ENCODE measurements around the gene SCD. TPM values are rescaled to one million over a fixed set of nuclear protein-coding genes. Genes with fewer than 3 reads are reported as not detected.
A peak's percentile ranks its signal among the peaks of the same experiment; 100 is the strongest.

SCD gene
- total RNA-seq, 2 experiments from 2014 or later, result 198 to 202 TPM

DNA sequence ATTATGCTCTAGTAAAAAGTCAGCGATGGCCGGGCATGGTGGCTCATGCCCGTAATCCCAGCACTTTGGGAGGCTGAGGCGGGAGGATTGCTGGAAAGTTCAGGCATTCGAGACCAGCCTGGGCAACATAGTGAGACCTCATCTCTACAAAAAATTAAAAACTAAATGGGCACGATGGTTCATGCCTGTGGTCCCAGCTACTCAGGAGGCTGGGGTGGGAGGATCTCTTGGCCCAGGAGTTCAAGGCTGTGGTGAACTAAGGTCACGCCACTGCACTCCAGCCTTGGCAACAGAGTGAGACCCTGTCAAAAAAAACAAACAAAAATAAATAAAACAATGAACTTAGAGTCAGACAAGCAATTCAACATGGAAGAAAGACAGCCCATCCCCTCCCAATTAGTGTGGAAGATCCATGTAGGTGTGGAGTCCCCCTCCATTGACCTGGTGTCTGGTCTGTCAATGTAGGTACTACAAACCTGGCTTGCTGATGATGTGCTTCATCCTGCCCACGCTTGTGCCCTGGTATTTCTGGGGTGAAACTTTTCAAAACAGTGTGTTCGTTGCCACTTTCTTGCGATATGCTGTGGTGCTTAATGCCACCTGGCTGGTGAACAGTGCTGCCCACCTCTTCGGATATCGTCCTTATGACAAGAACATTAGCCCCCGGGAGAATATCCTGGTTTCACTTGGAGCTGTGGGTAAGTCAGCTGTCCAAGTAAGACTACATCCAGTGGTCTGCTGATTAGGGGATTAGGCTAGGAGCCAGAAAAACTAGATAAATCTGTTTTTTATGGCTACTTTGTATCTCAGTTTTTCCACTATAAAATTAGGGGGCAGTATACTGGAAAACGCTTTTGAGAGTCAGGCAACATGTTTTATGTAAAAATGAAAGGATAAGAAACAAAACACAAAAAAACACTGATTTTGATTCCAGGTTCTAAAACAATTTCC lies 9.3 kb downstream of the SCD start:
- ChIA-PET CTCF (no interaction called here), POLR2A (no interaction called here)
- DNase-seq, result no peak
- H3K9me3 Mint-ChIP-seq, result no peaks in the 10 kb centered on the region
- H3K27me3 Mint-ChIP-seq, result no peaks in the 10 kb centered on the region
- peaks cover 57% of the 10 kb centered on the region for H3K4me1 Mint-ChIP-seq
- no peak overlapping the region for H3K4me3 Mint-ChIP-seq
- H3K36me3 Mint-ChIP-seq (ENCODE audit: low read depth), result peaks cover 92% of the 10 kb centered on the region
- no peak overlapping the region for H3K27ac Mint-ChIP-seq

DNA sequence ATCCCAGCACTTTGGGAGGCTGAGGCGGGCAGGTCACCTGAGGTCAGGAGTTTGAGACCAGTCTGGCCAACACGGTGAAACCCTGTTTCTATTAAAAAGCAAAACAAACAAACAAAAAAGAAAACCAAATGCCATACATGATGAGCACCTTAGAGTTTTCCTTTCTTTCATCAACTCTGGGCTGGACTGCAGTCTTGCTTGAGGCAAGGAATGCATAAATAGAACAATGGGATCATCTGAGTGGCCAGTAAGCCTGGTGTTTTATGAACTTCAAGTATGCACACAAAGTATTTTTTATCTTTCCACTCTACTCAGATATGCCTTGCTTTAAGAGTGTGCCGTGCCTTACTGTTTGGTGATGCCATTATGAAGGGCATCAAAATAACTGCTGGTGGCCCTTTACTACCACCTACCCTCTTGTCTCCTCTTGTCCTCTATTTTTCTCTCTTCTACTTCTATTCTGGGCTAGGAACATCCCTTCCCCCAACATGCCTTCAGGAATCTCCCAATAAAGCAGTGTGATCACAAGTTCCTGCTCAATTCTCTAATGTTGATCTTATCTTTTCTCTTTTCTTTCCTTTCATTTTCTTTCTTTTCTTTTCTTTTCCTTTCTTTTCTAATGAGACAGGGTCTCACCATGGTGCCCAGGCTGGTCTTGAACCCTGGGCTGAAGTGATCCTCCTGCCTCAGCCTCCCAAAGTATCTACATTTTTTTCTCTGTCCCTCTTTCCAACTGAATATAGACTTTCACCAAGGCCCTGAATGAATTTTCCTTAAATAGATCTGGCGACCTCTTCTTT lies 10.2 kb downstream of the SCD start:
- H3K4me3 Mint-ChIP-seq, result no peak overlapping the region
- POLR2A ChIA-PET, result interaction anchor here (1.6 kb wide), 1 partner anchor 14 kb away, joined by 4 read pairs; no protein-coding TSS in a partner anchor
- peak overlapping the region; percentile 50 for H3K27ac Mint-ChIP-seq
- H3K36me3 Mint-ChIP-seq (ENCODE audit: low read depth), result peaks cover 92% of the 10 kb centered on the region
- H3K4me1 Mint-ChIP-seq, result peaks cover 51% of the 10 kb centered on the region
- no peak for DNase-seq
- H3K27me3 Mint-ChIP-seq, result no peaks in the 10 kb centered on the region
- H3K9me3 Mint-ChIP-seq, result no peaks in the 10 kb centered on the region
- CTCF ChIA-PET, result interaction anchor here (0.6 kb wide), 1 partner anchor 12 kb away, joined by 3 read pairs; no protein-coding TSS in a partner anchor

GRCh38 chr10:100359030-100359432 lies 12.0 kb downstream of the SCD start:
- H3K27me3 Mint-ChIP-seq, result no peaks in the 10 kb centered on the region
- H3K4me3 Mint-ChIP-seq, result no peak overlapping the region
- ChIA-PET CTCF (interaction anchor here (1.4 kb wide), 1 partner anchor 22 kb away, joined by 5 read pairs; no protein-coding TSS in a partner anchor), POLR2A (interaction anchor here (1.6 kb wide), 2 partner anchors 12 to 14 kb away, joined by 4 to 7 read pairs; no protein-coding TSS in a partner anchor)
- H3K36me3 Mint-ChIP-seq (ENCODE audit: low read depth), result peaks cover 92% of the 10 kb centered on the region
- no peak for DNase-seq
- peaks cover 42% of the 10 kb centered on the region for H3K4me1 Mint-ChIP-seq
- no peaks in the 10 kb centered on the region for H3K9me3 Mint-ChIP-seq
- no peak overlapping the region for H3K27ac Mint-ChIP-seq

- H3K4me1 Mint-ChIP-seq, result peaks cover 41% of the 10 kb centered on the region
- H3K4me3 Mint-ChIP-seq, result no peak overlapping the region
- no peak for DNase-seq
- no peaks in the 10 kb centered on the region for H3K9me3 Mint-ChIP-seq
- POLR2A ChIA-PET, result interaction anchor here (0.7 to 1.6 kb wide), 4 partner anchors 11 to 162 kb away, joined by 3 to 7 read pairs (median 3); no protein-coding TSS in a partner anchor
- peak overlapping the region; percentile 27 for H3K27ac Mint-ChIP-seq
- H3K36me3 Mint-ChIP-seq (ENCODE audit: low read depth), result peaks cover 92% of the 10 kb centered on the region
- no peaks in the 10 kb centered on the region for H3K27me3 Mint-ChIP-seq
- CTCF ChIA-PET, result interaction anchor here (1.4 kb wide), 1 partner anchor 22 kb away, joined by 5 read pairs; no protein-coding TSS in a partner anchor
These were observed 12.6 kb downstream of the SCD start for GRCh38 chr10:100359529-100360150.

DNA sequence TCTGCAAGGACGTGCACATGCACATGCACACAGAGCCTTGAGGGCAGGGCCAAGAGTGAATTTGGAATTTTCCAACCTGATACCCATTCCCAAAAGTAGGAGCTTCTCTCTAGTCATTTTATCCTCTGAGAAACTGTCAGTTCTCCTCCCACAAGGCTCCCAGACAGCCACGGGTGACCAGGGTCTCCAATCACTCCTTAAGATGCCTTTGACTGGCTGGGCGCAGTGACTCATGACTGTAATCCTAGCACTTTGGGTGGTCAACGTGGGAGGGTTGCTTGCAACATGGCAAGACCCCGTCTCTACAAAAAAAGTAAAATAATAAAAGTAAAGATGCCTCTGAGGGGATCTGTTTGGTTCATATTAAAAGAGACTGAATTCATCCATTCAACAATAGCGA lies 13.2 kb downstream of the SCD start:
- H3K4me3 Mint-ChIP-seq, result no peak overlapping the region
- ChIA-PET POLR2A (interaction anchor here (0.7 to 1.6 kb wide), 3 partner anchors 11 to 161 kb away, joined by 3 to 7 read pairs (median 3); no protein-coding TSS in a partner anchor), CTCF (interaction anchor here (1.4 kb wide), 1 partner anchor 23 kb away, joined by 5 read pairs; no protein-coding TSS in a partner anchor)
- no peak for DNase-seq
- H3K27ac Mint-ChIP-seq, result no peak overlapping the region
- peaks cover 39% of the 10 kb centered on the region for H3K4me1 Mint-ChIP-seq
- no peaks in the 10 kb centered on the region for H3K9me3 Mint-ChIP-seq
- H3K36me3 Mint-ChIP-seq (ENCODE audit: low read depth), result peaks cover 89% of the 10 kb centered on the region
- no peaks in the 10 kb centered on the region for H3K27me3 Mint-ChIP-seq

- peak overlapping the region; percentile 4 for H3K27ac Mint-ChIP-seq
- CTCF ChIA-PET, result interaction anchor here (1.8 kb wide), 1 partner anchor 8 kb away, joined by 4 read pairs; no protein-coding TSS in a partner anchor
These were observed 15.8 kb downstream of the SCD start for GRCh38 chr10:100362570-100363496.

DNA sequence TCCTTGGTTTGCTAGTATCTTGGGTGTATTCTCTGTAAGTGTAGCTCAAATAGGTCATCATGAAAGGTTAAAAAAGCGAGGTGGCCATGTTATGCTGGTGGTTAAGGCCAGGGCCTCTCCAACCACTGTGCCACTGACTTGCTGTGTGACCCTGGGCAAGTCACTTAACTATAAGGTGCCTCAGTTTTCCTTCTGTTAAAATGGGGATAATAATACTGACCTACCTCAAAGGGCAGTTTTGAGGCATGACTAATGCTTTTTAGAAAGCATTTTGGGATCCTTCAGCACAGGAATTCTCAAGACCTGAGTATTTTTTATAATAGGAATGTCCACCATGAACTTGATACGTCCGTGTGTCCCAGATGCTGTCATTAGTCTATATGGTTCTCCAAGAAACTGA lies 17.1 kb downstream of the SCD start:
- peaks cover 58% of the 10 kb centered on the region for H3K36me3 Mint-ChIP-seq (ENCODE audit: low read depth)
- no peaks in the 10 kb centered on the region for H3K27me3 Mint-ChIP-seq
- H3K4me3 Mint-ChIP-seq, result no peak overlapping the region
- CTCF ChIA-PET, result interaction anchor here (0.7 kb wide), 1 partner anchor 16 kb away, joined by 4 read pairs; no protein-coding TSS in a partner anchor
- H3K27ac Mint-ChIP-seq, result no peak overlapping the region
- no peak for DNase-seq
- POLR2A ChIA-PET, result interaction anchor here (0.8 kb wide), 1 partner anchor 13 kb away, joined by 3 read pairs; no protein-coding TSS in a partner anchor
- H3K4me1 Mint-ChIP-seq, result peaks cover 38% of the 10 kb centered on the region
- H3K9me3 Mint-ChIP-seq, result no peaks in the 10 kb centered on the region

More at GRCh38 chr10:100362570-100363496, 15.8 kb downstream of the SCD start:
- peaks cover 63% of the 10 kb centered on the region for H3K36me3 Mint-ChIP-seq (ENCODE audit: low read depth)
- H3K4me3 Mint-ChIP-seq, result no peak overlapping the region
- H3K9me3 Mint-ChIP-seq, result no peaks in the 10 kb centered on the region
- DNase-seq, result no peak
- H3K4me1 Mint-ChIP-seq, result peaks cover 36% of the 10 kb centered on the region
- no peaks in the 10 kb centered on the region for H3K27me3 Mint-ChIP-seq
- POLR2A ChIA-PET, result no interaction called here

- Mint-ChIP-seq H3K27me3 (no peaks in the 10 kb centered on the region), H3K4me1 (peaks cover 37% of the 10 kb centered on the region), H3K4me3 (no peak overlapping the region), H3K36me3 (ENCODE audit: low read depth) (peaks cover 51% of the 10 kb centered on the region), H3K9me3 (no peaks in the 10 kb centered on the region), H3K27ac (no peak overlapping the region)
- no peak for DNase-seq
- ChIA-PET POLR2A (interaction anchor here (0.6 to 1.4 kb wide), 4 partner anchors 9 to 21 kb away, joined by 3 to 8 read pairs (median 4); partner anchors contain the start of gene SCD), CTCF (interaction anchor here (1.0 kb wide), 1 partner anchor 17 kb away, joined by 4 read pairs; no protein-coding TSS in a partner anchor)
These were observed 17.8 kb downstream of the SCD start for GRCh38 chr10:100364735-100365391.

DNA sequence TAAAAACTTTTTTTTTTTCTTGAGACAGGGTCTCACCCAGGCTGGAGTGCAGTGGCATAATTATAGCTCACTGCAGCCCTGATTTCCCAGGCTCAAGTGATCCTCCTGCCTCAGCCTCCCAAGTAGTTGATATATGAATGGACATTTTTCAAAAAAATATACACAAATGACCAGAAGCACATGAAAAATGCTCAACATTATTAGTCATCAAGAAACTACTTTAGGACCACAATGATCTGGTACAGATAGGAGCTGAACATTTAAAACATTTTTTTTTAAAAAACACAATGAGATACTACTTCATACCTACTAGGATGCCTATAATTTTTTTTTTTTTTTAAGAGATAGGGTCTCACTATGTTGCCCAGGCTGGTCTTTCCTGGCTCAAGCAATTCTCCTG lies 21.7 kb downstream of the SCD start:
- no peak for DNase-seq
- ChIA-PET CTCF (interaction anchor here (0.8 kb wide), 1 partner anchor 20 kb away, joined by 3 read pairs; no protein-coding TSS in a partner anchor), POLR2A (interaction anchor here (4.1 kb wide), 1 partner anchor 22 kb away, joined by 105 read pairs; the partner anchor contains the start of gene SCD)
- Mint-ChIP-seq H3K9me3 (no peaks in the 10 kb centered on the region), H3K4me3 (no peak overlapping the region), H3K27me3 (no peaks in the 10 kb centered on the region), H3K4me1 (peaks cover 48% of the 10 kb centered on the region), H3K27ac (no peak overlapping the region), H3K36me3 (ENCODE audit: low read depth) (peaks cover 12% of the 10 kb centered on the region)

- Mint-ChIP-seq H3K36me3 (ENCODE audit: low read depth) (no peaks in the 10 kb centered on the region), H3K4me3 (peak overlapping the region; percentile 48), H3K27ac (no peak overlapping the region), H3K9me3 (no peaks in the 10 kb centered on the region), H3K4me1 (peaks cover 43% of the 10 kb centered on the region), H3K27me3 (no peaks in the 10 kb centered on the region)
- CTCF ChIA-PET, result interaction anchor here (0.6 to 2.2 kb wide), 14 partner anchors 9 to 165 kb away, joined by 3 to 28 read pairs (median 4); partner anchors contain the start of genes HIF1AN and SCD
- DNase-seq, result peak; percentile 75
- POLR2A ChIA-PET, result interaction anchor here (0.7 to 4.1 kb wide), 20 partner anchors 11 to 661 kb away, joined by 3 to 105 read pairs (median 4); partner anchors contain the start of genes BLOC1S2, HIF1AN and SCD
These were observed 23.9 kb downstream of the SCD start for GRCh38 chr10:100370714-100371481.
